Measurements from ENCODE around the gene TMPRSS2.
"Not testable (repeated sequence)": the region's sequence is repeated elsewhere in the genome, so short reads cannot be mapped to it uniquely, and the experiment has no call there.

Gene TMPRSS2

GRCh38 chr21:41444703-41445464, 63.1 kb downstream of the TMPRSS2 start:
- DNase-seq: no peak

DNA sequence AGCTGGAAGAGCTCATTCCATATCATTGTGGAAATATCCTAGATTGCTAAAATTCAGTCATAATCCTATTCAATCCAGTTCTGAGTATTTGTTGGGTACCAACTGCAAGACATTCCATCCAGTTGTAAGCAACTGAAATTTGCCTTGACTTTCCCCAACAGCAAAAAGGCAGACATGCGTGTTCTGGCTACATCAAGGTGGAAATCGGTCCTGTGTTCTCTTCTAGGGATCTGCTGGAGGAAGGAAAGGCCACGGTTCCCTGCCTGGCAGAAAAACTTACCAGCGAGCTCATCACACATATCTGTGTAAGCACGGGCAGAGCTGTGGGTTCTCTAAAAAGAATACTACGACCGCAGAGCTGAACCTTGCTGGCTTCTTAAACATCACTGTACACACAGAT, 64.4 kb downstream of the TMPRSS2 start:
- DNase-seq: no peak

DNA sequence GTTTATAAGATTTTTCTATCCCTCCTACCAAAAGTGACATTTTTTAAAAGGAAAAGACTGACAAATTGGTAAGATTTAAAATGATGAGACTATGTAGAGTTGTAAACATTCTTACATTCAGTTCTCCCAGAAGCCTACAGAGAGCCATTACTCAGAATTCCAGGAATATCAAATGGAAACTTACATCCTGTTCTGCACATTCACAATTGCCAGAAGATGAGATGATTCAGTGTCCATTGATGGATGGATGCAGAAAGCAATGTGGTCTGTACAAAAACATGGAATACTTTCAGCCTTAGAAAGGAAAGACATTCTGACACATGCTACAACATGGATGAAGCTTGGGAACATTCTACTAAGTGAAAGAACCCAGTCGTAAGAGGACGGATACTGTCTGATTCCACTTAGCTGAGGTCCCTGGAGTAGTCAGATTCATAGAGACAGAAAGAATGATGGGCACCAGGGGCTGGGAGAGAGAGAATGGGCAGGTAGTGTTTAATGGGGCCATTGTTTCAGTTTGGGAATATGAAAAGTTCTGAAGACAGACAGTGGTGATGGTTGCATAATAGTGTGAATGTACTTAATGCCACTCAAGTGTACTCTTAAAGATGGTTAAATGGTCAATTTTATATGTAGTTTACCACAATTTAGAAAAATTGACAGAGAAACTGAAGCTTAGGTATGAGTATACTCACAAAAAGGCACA, 65.3 kb downstream of the TMPRSS2 start:
- DNase-seq: no peak

DNA sequence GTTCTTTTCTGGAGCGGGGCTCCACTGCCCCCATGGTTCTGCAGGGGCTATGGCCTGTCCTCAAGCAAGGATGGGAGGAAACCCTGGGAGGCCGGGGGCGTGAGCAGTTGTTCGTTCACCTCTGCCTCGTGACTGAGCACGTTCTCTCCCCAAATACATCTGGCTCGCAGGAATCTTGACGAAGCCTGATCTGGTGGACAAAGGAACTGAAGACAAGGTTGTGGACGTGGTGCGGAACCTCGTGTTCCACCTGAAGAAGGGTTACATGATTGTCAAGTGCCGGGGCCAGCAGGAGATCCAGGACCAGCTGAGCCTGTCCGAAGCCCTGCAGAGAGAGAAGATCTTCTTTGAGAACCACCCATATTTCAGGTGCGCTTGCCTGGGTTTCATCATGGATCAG, 66.4 kb downstream of the TMPRSS2 start:
- no peak for DNase-seq

GRCh38 chr21:41439248-41439647, 68.7 kb downstream of the TMPRSS2 start:
- no peak for DNase-seq

- DNase-seq: no peak
Measured at GRCh38 chr21:41438425-41439113, 69.4 kb downstream of the TMPRSS2 start.

- DNase-seq: no peak
Measured at GRCh38 chr21:41437729-41438128, 70.2 kb downstream of the TMPRSS2 start.

DNA sequence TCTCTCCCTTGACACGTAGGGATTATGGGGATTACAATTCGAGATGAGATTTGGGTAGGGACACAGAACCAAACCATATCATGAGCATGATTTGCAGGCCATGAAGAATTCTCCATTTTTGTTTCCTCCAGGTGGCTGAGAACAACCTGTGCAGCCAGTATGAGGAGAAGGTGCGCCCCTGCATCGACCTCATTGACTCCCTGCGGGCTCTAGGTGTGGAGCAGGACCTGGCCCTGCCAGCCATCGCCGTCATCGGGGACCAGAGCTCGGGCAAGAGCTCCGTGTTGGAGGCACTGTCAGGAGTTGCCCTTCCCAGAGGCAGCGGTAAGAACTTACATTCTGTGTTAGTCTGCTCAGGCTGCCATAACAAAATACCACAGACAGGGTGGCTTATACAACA, 72.3 kb downstream of the TMPRSS2 start:
- no peak for DNase-seq

DNA sequence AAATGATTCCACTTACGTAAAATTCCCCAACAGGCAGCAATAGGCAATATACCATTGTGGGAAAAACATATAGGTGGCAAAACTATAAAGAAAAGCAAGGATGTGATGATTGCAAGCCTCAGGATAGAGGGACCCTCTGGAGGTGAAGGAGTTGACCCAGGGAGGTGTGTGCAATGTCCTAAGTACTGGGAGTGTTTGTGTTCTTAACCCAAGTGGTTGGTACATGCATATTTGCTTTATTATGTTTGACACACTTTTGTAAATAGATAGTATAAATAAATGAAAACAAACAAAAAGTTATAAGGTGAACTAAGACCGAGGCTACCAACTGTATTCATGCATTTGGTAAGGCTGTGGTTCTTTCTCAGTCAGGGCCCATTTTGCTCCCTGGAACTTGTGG, 74.4 kb downstream of the TMPRSS2 start:
- no peak for DNase-seq

DNA sequence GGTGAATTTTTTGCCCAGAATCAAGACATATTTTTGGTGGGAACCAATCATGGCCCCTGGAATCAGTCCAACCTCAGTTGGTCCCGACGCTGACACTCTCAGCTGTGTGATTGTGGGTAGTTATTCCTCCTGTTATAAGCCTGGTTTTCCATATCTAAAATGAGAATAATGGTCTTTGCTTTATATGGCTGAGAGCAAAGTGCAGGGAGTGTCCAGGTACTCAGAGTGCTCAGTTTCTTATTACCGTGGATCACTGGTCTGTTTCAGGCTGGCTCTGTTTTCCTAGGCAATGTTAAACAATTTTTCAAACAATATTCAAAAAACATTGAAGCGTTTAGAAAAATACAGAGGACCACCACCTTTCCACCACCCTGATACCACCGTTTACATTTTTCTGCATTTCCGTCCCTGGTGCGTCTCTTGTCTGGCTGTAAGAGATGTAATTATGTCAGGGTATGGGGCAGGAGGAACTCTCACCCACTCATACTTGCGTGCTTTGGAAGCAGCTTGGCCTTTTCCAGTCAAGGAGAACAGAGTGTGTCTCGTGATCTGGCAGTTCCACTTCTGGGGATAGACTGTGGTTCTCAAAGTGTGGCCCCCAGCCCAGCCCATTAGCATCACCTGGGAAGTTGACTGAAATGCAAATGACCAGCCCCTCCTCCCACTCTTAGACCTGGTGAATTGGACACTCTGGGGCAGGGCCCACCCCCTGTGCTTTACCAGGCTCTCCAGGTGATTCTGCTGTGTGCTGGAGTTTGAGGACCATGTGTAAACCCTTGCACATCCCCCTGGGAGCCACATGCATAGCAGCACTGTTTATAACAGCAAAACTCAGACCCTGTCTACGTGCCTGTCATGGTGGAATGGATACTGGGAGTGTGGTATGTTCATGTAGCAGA, 75.1 kb downstream of the TMPRSS2 start:
- no peak for DNase-seq

GRCh38 chr21:41431788-41432548, 76.0 kb downstream of the TMPRSS2 start:
- no peak for DNase-seq

GRCh38 chr21:41429925-41430491, 78.0 kb downstream of the TMPRSS2 start:
- no peak for DNase-seq

DNA sequence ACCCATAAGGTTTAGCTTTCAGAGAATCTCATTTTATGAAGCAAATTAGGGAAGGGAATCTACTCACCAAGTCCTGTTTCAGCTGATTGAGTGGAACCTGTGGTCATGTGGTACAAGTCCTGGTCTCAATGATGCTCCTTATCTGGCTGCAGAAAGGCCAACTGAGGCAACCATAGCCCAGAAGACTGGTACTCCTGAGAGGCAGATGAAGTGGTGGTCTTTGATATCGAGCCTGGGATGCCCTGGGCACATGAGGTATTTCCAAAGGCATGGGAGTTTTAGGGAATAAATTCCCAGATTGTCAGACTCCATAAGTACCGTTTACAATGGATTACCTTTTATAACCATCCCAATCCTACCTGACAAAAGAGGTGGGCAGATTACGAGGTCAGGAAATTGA, 78.7 kb downstream of the TMPRSS2 start:
- no peak for DNase-seq

DNA sequence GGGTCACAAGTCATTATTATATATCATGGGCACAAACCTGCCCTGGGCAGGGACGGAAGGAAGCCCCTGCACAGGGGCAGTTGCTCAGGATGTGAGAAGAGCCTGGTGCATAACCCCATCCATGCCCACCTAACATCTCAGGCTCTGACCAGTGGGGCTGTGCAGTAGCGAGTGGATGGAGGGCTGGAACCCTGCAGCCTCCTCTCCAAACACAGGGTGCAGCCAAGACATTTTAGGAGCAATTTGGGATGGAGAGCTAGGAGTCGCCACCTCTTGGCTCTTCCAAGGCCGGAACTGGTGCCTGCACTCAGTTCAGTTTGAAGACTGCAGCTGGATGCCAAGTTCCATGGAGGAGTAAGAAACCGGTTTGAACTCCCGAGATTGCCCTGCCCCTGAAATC, 79.1 kb downstream of the TMPRSS2 start:
- DNase-seq: no peak

GRCh38 chr21:41428311-41428710, 79.6 kb downstream of the TMPRSS2 start:
- no peak for DNase-seq

GRCh38 chr21:41427556-41427955, 80.4 kb downstream of the TMPRSS2 start:
- no peak for DNase-seq

GRCh38 chr21:41426676-41427404, 81.1 kb downstream of the TMPRSS2 start:
- DNase-seq: peak; percentile 38

DNA sequence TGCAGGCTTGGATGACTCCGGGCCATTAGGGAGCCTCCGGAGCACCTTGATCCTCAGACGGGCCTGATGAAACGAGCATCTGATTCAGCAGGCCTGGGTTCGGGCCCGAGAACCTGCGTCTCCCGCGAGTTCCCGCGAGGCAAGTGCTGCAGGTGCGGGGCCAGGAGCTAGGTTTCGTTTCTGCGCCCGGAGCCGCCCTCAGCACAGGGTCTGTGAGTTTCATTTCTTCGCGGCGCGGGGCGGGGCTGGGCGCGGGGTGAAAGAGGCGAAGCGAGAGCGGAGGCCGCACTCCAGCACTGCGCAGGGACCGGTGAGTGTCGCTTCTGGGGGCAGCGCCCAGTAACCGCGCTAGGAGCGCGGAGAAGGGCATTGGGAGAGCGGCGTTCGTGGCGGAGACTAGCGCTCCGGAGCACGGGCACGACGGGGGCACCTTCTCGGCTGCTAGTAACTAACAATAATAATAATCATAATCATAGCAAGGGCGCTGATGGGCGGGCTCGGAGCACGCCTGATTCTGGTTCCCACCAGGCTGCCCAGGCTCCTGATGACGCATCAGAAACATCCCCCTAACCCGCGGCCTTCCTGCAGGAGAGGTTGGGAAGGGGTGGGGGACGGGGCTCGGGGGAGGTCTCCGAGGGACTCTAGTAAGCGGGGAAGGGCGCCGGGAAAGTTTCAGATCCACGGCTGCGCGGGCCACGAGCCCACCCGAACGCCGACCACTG, 81.8 kb downstream of the TMPRSS2 start, which contains the start of gene MX1:
MX1 (plus strand) TSS at position 286 of the 722 bp plus-strand sequence. CDS start 5,832 bp downstream, outside the sequence.
- peak; percentile 91 for DNase-seq

DNA sequence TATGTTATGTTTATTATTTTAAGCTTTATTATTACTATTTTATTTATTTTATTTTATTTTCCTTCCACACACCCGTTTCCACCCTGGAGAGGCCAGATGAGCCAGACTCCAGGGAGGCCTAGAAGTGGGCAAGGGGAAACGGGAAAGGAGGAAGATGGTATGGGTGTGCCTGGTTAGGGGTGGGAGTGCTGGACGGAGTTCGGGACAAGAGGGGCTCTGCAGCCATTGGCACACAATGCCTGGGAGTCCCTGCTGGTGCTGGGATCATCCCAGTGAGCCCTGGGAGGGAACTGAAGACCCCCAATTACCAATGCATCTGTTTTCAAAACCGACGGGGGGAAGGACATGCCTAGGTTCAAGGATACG, 82.4 kb downstream of the TMPRSS2 start:
- DNase-seq: no peak

- not testable (repeated sequence) for DNase-seq
Measured at GRCh38 chr21:41423305-41423636, 84.7 kb downstream of the TMPRSS2 start.

All from activated CD4-positive, CD25-positive, alpha-beta regulatory T cell treated with anti-CD3 and anti-CD28 coated beads, Interleukin-2, amount 50 U/mL, for 72 hours (primary cell).